ENCODE results near the gene SH3GL3. TPM values are rescaled to one million over a fixed set of nuclear protein-coding genes. Genes with fewer than 3 reads are reported as not detected.

The SH3GL3 gene
- total RNA-seq, 2 experiments from 2014 or later, result not detected

DNA sequence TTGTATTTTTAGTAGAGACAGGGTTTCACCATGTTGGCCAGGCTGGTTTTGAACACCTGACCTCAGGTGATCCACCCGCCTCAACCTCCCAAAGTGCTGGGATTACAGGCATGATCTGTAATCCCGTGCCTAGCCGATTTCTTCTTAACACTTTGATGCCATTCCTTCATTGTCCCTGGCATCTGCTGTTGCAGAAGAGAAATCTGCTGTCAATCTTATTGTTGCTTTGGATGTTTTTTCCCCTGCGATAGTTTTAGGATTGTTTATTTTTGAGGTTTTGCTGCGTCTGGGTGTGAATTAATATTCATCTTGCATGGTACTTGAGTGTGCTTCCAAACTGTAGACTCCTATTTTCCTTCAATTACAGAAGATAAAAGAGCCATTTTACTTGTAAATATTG, 107.4 kb downstream of the SH3GL3 start:
- ChIA-PET POLR2A (no interaction called here), CTCF (no interaction called here)
- Mint-ChIP-seq H3K27ac (no peak overlapping the region), H3K4me1 (no peaks in the 10 kb centered on the region), H3K27me3 (peaks cover 23% of the 10 kb centered on the region), H3K36me3 (ENCODE audit: low read depth) (no peaks in the 10 kb centered on the region), H3K4me3 (no peak overlapping the region), H3K9me3 (ENCODE audit: low read depth) (no peaks in the 10 kb centered on the region)
- ATAC-seq, result no peak
- intact Hi-C loops (cut with DNase I, micrococcal nuclease), result no loop called here
- DNase-seq, result no peak

GRCh38 chr15:83555383-83555782, 108.2 kb downstream of the SH3GL3 start:
- H3K27me3 Mint-ChIP-seq, result peaks cover 21% of the 10 kb centered on the region
- CTCF ChIA-PET, result interaction anchor here (0.6 to 3.5 kb wide), 3 partner anchors 10 to 116 kb away, joined by 3 to 16 read pairs (median 3); no protein-coding TSS in a partner anchor
- POLR2A ChIA-PET, result no interaction called here
- no peaks in the 10 kb centered on the region for H3K4me1 Mint-ChIP-seq
- H3K27ac Mint-ChIP-seq, result no peak overlapping the region
- no peaks in the 10 kb centered on the region for H3K9me3 Mint-ChIP-seq (ENCODE audit: low read depth)
- H3K4me3 Mint-ChIP-seq, result no peak overlapping the region
- DNase-seq (no peak), ATAC-seq (no peak)
- H3K36me3 Mint-ChIP-seq (ENCODE audit: low read depth), result no peaks in the 10 kb centered on the region
- intact Hi-C loops (cut with DNase I, micrococcal nuclease), result no loop called here

DNA sequence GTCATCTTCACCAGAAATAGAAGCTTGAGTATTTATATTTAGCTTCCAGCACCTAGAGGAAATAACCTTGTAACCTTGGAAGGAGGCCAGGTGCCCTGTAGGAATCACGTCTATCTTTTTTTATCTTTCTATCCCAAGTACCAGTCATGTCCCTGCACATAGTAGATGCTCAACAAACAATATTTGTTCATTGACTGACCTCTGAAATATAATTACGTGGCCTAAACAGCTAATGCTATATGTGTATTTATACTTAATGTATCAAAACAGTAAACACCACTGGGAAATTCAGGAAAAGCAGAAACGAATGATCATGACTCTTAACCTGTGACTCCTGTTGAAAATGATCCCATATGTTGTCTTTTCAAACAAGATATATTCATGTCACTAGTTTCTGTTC, 108.9 kb downstream of the SH3GL3 start:
- DNase-seq (no peak), ATAC-seq (no peak)
- H3K4me3 Mint-ChIP-seq, result no peak overlapping the region
- no peaks in the 10 kb centered on the region for H3K36me3 Mint-ChIP-seq (ENCODE audit: low read depth)
- peaks cover 21% of the 10 kb centered on the region for H3K27me3 Mint-ChIP-seq
- intact Hi-C loops (cut with DNase I, micrococcal nuclease), result no loop called here
- H3K9me3 Mint-ChIP-seq (ENCODE audit: low read depth), result no peaks in the 10 kb centered on the region
- H3K4me1 Mint-ChIP-seq, result no peaks in the 10 kb centered on the region
- POLR2A ChIA-PET, result no interaction called here
- no peak overlapping the region for H3K27ac Mint-ChIP-seq
- CTCF ChIA-PET, result interaction anchor here (0.6 to 3.5 kb wide), 3 partner anchors 9 to 117 kb away, joined by 3 to 16 read pairs (median 3); no protein-coding TSS in a partner anchor

GRCh38 chr15:83556754-83557153, 109.6 kb downstream of the SH3GL3 start:
- ChIA-PET CTCF (interaction anchor here (0.6 to 3.5 kb wide), 4 partner anchors 9 to 308 kb away, joined by 3 to 16 read pairs (median 3); no protein-coding TSS in a partner anchor), POLR2A (no interaction called here)
- H3K27me3 Mint-ChIP-seq, result peaks cover 18% of the 10 kb centered on the region
- no peak overlapping the region for H3K27ac Mint-ChIP-seq
- no peaks in the 10 kb centered on the region for H3K36me3 Mint-ChIP-seq (ENCODE audit: low read depth)
- H3K4me3 Mint-ChIP-seq, result no peak overlapping the region
- no peaks in the 10 kb centered on the region for H3K4me1 Mint-ChIP-seq
- no peaks in the 10 kb centered on the region for H3K9me3 Mint-ChIP-seq (ENCODE audit: low read depth)
- intact Hi-C loops (cut with DNase I, micrococcal nuclease), result no loop called here
- DNase-seq (no peak), ATAC-seq (no peak)

- ATAC-seq (no peak), DNase-seq (no peak)
- Mint-ChIP-seq H3K9me3 (ENCODE audit: low read depth) (no peaks in the 10 kb centered on the region), H3K4me3 (no peak overlapping the region), H3K4me1 (no peaks in the 10 kb centered on the region), H3K27ac (no peak overlapping the region), H3K27me3 (peaks cover 18% of the 10 kb centered on the region), H3K36me3 (ENCODE audit: low read depth) (no peaks in the 10 kb centered on the region)
- POLR2A ChIA-PET, result no interaction called here
- CTCF ChIA-PET, result interaction anchor here (0.7 to 3.5 kb wide), 3 partner anchors 119 to 820 kb away, joined by 3 to 16 read pairs (median 5); no protein-coding TSS in a partner anchor
- intact Hi-C loops (cut with DNase I, micrococcal nuclease), result loop anchor here (2.0 kb wide), 2 partner anchors 309 to 547 kb away; partner anchors contain the start of gene C15orf40 (in 1 of the 2)
Measured at GRCh38 chr15:83558146-83558545, 111.0 kb downstream of the SH3GL3 start.

DNA sequence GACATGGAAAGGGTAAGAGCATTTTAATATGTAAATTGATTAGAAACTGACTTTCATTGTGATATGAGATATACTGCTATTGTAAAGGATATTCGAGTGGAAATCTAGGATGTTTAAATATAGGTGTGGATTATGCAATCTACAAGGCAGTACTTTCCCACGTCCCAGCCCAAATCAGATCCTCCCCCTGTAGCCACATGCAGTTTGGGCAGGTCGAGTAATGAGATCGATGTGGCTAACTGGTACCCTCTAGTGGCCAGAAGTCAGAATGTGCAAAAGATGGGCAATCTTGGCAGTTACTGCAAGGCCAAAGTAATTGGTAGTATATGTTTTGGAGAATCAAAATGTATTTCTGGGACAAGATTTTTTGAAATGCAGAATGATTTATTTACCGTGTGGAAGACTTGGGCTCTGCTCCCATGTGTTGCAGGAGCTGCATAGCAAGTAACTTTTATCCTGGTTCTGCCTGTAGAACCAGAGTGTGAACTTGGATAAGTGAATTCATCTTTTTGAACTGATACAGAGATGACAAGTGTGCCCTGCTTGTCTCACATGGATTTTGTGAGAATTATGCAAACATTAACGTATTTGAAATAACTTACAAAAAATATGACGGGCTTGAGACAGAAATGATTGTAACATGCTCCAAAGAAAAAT, 112.3 kb downstream of the SH3GL3 start:
- no peak overlapping the region for H3K4me3 Mint-ChIP-seq
- H3K27me3 Mint-ChIP-seq, result peaks cover 12% of the 10 kb centered on the region
- no peaks in the 10 kb centered on the region for H3K9me3 Mint-ChIP-seq (ENCODE audit: low read depth)
- ATAC-seq (peak; percentile 60), DNase-seq (peak; percentile 65)
- H3K27ac Mint-ChIP-seq, result no peak overlapping the region
- no peaks in the 10 kb centered on the region for H3K36me3 Mint-ChIP-seq (ENCODE audit: low read depth)
- ChIA-PET POLR2A (no interaction called here), CTCF (interaction anchor here (0.5 to 3.9 kb wide), 10 partner anchors 10 to 312 kb away, joined by 3 to 25 read pairs (median 3); partner anchors contain the start of gene SH3GL3)
- intact Hi-C loops (cut with DNase I, micrococcal nuclease), result loop anchor here (1.0 to 2.0 kb wide), 4 partner anchors 121 to 549 kb away; partner anchors contain the start of gene C15orf40 (in 1 of the 2)
- no peaks in the 10 kb centered on the region for H3K4me1 Mint-ChIP-seq

GRCh38 chr15:83561661-83562060, 114.5 kb downstream of the SH3GL3 start:
- ATAC-seq, result no peak
- no peak overlapping the region for H3K27ac Mint-ChIP-seq
- no peak for DNase-seq
- no peaks in the 10 kb centered on the region for H3K4me1 Mint-ChIP-seq
- ChIA-PET POLR2A (no interaction called here), CTCF (interaction anchor here (0.6 to 3.9 kb wide), 9 partner anchors 10 to 314 kb away, joined by 3 to 25 read pairs (median 5); no protein-coding TSS in a partner anchor)
- H3K4me3 Mint-ChIP-seq, result no peak overlapping the region
- no peaks in the 10 kb centered on the region for H3K9me3 Mint-ChIP-seq (ENCODE audit: low read depth)
- no peaks in the 10 kb centered on the region for H3K36me3 Mint-ChIP-seq (ENCODE audit: low read depth)
- intact Hi-C loops (cut with DNase I, micrococcal nuclease), result no loop called here
- peaks cover 10% of the 10 kb centered on the region for H3K27me3 Mint-ChIP-seq

- Mint-ChIP-seq H3K27me3 (no peaks in the 10 kb centered on the region), H3K4me3 (no peak overlapping the region), H3K4me1 (no peaks in the 10 kb centered on the region), H3K36me3 (ENCODE audit: low read depth) (no peaks in the 10 kb centered on the region), H3K9me3 (ENCODE audit: low read depth) (no peaks in the 10 kb centered on the region), H3K27ac (no peak overlapping the region)
- ChIA-PET CTCF (interaction anchor here (0.5 to 1.8 kb wide), 16 partner anchors 8 to 886 kb away, joined by 3 to 6 read pairs (median 4); no protein-coding TSS in a partner anchor), POLR2A (no interaction called here)
- intact Hi-C loops (cut with DNase I, micrococcal nuclease), result loop anchor here in 1 of 2 experiments (1.0 to 5.0 kb wide), 3 partner anchors 272 to 469 kb away; no protein-coding TSS in a partner anchor
- ATAC-seq, result no peak
- DNase-seq, result no peak
Measured at GRCh38 chr15:83565138-83565537, 118.0 kb downstream of the SH3GL3 start.

DNA sequence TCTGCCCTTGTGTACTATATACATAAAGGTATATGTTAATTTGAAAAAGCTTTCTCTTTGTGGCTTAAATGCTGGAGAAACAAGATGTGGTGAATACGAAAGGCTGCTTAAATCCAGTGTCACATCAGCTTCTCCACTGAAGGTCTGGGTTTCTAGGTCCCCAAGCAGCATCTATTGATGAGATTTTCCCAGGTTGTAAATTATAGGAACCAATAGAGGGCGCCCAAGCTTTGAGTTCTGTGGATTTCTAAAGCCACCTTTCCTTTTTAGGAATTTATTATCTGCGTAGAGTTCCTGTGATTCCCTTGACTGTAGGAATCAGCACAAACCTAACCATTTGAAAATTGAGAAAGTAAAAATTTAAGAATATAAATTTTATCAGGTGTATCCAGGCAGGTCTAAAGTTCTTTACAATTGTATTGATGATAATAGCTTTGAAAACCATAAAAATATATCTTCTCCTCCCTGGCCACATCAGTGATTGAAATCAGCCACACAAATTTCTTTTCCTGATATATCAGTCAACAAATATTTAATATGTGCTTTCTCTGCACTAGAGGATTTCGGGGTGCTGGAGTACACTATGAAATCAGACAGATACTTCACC, 118.5 kb downstream of the SH3GL3 start:
- CTCF ChIA-PET, result interaction anchor here (0.6 to 1.8 kb wide), 16 partner anchors 8 to 470 kb away, joined by 3 to 6 read pairs (median 4); no protein-coding TSS in a partner anchor
- no peak for DNase-seq

DNA sequence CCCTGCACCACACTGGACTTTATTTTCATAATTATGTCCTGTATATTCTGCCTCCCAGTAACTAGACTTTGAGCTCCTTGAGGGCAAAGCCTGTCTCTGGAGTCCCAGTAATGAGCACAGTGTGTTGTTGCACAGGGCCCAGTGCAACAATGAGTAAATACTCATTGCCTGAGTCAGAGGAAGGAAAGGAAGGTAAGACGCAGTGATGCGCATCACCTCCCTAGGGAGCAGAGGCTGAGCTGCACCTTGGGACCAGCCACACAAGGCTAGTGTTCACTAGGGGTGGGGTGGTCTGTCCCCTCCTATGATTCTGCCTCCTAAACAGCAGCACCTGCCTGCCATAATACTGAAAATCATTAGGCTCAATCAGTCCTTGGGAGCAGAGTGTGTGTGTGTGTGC, 120.2 kb downstream of the SH3GL3 start:
- H3K36me3 Mint-ChIP-seq (ENCODE audit: low read depth), result no peaks in the 10 kb centered on the region
- CTCF ChIA-PET, result no interaction called here
- POLR2A ChIA-PET, result no interaction called here
- no peaks in the 10 kb centered on the region for H3K9me3 Mint-ChIP-seq (ENCODE audit: low read depth)
- DNase-seq (no peak), ATAC-seq (no peak)
- no peak overlapping the region for H3K27ac Mint-ChIP-seq
- no peaks in the 10 kb centered on the region for H3K4me1 Mint-ChIP-seq
- intact Hi-C loops (cut with DNase I, micrococcal nuclease), result loop anchor here in 1 of 2 experiments (5.0 kb wide), 1 partner anchor 270 kb away; no protein-coding TSS in a partner anchor
- no peak overlapping the region for H3K4me3 Mint-ChIP-seq
- no peaks in the 10 kb centered on the region for H3K27me3 Mint-ChIP-seq

More for the DNA sequence above, 118.5 kb downstream of the SH3GL3 start:
- no peak for ATAC-seq
- intact Hi-C loops (cut with DNase I, micrococcal nuclease), result loop anchor here in 1 of 2 experiments (1.0 to 5.0 kb wide), 3 partner anchors 272 to 469 kb away; no protein-coding TSS in a partner anchor
- no peaks in the 10 kb centered on the region for H3K36me3 Mint-ChIP-seq (ENCODE audit: low read depth)
- H3K27me3 Mint-ChIP-seq, result no peaks in the 10 kb centered on the region
- H3K27ac Mint-ChIP-seq, result no peak overlapping the region
- POLR2A ChIA-PET, result no interaction called here
- H3K4me3 Mint-ChIP-seq, result no peak overlapping the region
- no peaks in the 10 kb centered on the region for H3K9me3 Mint-ChIP-seq (ENCODE audit: low read depth)
- H3K4me1 Mint-ChIP-seq, result no peaks in the 10 kb centered on the region

DNA sequence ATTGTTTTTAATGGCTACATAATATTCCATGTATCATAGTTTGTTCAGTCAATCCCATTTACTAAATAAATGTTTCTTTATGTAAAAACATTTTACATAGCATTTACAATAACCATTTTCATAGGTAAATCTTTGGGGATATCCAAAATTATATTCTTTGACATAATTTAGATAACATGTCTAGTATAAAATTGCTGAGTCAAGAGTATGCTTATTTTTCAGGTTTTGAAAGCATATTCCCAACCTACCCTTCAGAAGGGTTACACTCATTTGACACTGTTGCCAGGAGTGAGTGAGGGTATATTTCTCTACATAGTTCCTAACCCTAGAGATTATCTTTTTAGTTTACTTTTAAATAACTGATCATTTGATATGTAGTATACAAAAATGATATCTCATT, 122.2 kb downstream of the SH3GL3 start:
- ChIA-PET POLR2A (no interaction called here), CTCF (interaction anchor here (0.6 to 3.8 kb wide), 4 partner anchors 8 to 322 kb away, joined by 3 to 25 read pairs (median 4); no protein-coding TSS in a partner anchor)
- Mint-ChIP-seq H3K27ac (no peak overlapping the region), H3K9me3 (ENCODE audit: low read depth) (no peaks in the 10 kb centered on the region), H3K4me1 (no peaks in the 10 kb centered on the region), H3K27me3 (peaks cover 2% of the 10 kb centered on the region), H3K4me3 (no peak overlapping the region), H3K36me3 (ENCODE audit: low read depth) (no peaks in the 10 kb centered on the region)
- ATAC-seq (no peak), DNase-seq (no peak)
- intact Hi-C loops (cut with DNase I, micrococcal nuclease), result loop anchor here in 1 of 2 experiments (5.0 kb wide), 1 partner anchor 268 kb away; no protein-coding TSS in a partner anchor

All from activated CD4-positive, alpha-beta T cell treated with anti-CD3 and anti-CD28 coated beads for 36 hours (primary cell).